ENCODE results near the gene WASHC2A.
"Not testable (repeated sequence)": the region's sequence is repeated elsewhere in the genome, so short reads cannot be mapped to it uniquely, and the experiment has no call there.

WASHC2A gene

DNA sequence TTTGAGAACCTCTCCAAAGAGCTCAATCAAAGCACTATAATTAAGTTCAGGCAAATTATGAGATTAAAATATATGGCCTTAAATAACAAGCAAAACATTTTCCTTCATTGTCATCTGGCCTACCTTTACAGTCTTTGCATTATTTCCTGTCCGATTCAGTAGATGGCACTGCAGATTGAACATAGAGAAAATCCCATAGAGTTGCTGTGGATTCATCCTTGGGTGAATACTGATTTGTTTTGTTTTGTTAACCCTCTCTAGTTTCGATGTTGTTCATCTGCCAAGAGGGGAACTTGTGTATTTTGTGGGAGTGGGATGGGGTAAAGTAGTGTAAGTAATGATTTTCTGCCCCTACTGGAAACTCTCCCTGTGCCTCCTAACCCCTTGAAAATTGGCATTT lies 97.3 kb downstream of the WASHC2A start:
- DNase-seq, result not testable (repeated sequence)

DNA sequence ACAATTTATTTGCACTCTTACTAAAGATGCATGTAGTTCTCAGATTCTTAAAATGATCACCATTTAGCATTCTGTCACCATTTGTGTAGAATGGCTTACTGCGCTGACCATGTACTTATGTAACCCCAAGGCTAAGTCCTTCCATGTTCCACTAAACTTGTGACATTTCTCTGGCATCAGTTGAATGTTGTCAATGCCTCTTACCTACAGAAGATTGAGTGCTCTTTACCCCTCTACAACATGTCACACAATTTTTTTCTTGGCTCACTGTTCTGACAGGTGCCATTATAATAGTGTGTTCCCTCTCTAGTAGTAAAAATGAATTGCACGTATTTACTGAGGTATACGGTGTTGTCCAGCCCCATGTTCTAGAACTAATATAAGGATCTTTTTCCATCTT lies 100.1 kb downstream of the WASHC2A start:
- not testable (repeated sequence) for DNase-seq

DNA sequence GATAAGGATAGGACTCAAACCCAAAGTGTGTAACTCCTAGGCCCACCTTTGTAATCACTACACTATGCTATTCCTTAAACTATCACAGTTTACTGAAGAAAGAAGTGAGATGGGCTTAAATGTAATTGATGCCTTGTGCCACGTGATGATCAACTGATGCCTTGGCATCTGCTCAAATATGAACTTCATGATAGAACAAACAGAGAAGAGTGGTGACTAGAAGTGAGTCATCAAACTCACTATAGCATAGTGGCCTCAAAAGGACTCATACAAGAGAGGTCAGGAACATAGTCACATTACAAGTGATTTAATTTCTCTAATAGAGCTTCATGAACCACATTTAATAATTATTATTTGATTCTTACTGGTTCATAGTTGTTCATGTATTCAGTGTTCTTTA lies 101.8 kb downstream of the WASHC2A start:
- not testable (repeated sequence) for DNase-seq

- not testable (repeated sequence) for DNase-seq
Measured at GRCh38 chr10:50174788-50175525, 107.2 kb downstream of the WASHC2A start.
